Spinal cord (tissue), 10 donors: ENCODE measurements around the gene ADCY7. TPM values are rescaled to one million over a fixed set of nuclear protein-coding genes. Genes with fewer than 3 reads are reported as not detected.

Experiments
- DNase-seq, 6 donors: peaks; one replicate each; pipeline versions ENCODE4 v3.0.0 to v3.0.0-alpha.2; 2013 to 2015; ENCODE audit warnings: low spot score in 6 of 6, low read depth in 4 of 6
- H3K27ac ChIP-seq: one replicate; pipeline ENCODE4 v1.5.1; 2013; ENCODE audit warnings: low read depth, low read length, control low read depth
- H3K27me3 ChIP-seq: one replicate; pipeline ENCODE4 v1.6.1; 2013; ENCODE audit warnings: low read length; ENCODE audit not compliant: control insufficient read depth, insufficient read depth
- H3K36me3 ChIP-seq: one replicate; pipeline ENCODE4 v1.6.1; 2013; ENCODE audit warnings: low read length; ENCODE audit not compliant: control insufficient read depth, insufficient read depth
- H3K4me1 ChIP-seq: one replicate; pipeline ENCODE4 v1.6.1; 2013; ENCODE audit warnings: low read length; ENCODE audit not compliant: control insufficient read depth, insufficient read depth
- H3K4me3 ChIP-seq: one replicate; pipeline ENCODE4 v1.5.1; 2013; ENCODE audit warnings: low read depth, low read length, control low read depth
- H3K9me3 ChIP-seq: one replicate; pipeline ENCODE4 v1.6.1; 2013; ENCODE audit warnings: low read length; ENCODE audit not compliant: control insufficient read depth, insufficient read depth
- WGBS: methylation state at CpG from one replicate; pipeline ENCODE4 v1.1.5; 2013; ENCODE audit warnings: missing lambda C conversion rate; ENCODE audit not compliant: insufficient coverage; 5-methylcytosine and 5-hydroxymethylcytosine counted together
- polyA plus RNA-seq, 2 donors: library from polyadenylated mRNA; unstranded; fragments of 120-200 nt; gene quantifications; one replicate each; pipeline ENCODE4 v1.2.1, GENCODE V29; 2013; ENCODE audit not compliant: insufficient read length in 2 of 2
- total RNA-seq, 2 donors: library from RNA; depleted of rRNA in 1 of 2; stranded (reverse); fragments of 120-200 nt in 1 of 2; fragments of >200 nt in 1 of 2; gene quantifications; one replicate each; pipeline versions ENCODE4 v1.2.3 to v1.2.4, GENCODE V29; 2013 to 2014
- donor health status: healthy.

Gene ADCY7
- total and polyA plus RNA-seq, 4 donors: 12.4 to 26.0 (median 16.3) TPM

- Histone ChIP-seq H3K36me3 (peaks cover 47% of the 10 kb centered on the region), H3K9me3 (no peaks in the 10 kb centered on the region), H3K4me3 (no peak overlapping the region), H3K27me3 (no peaks in the 10 kb centered on the region), H3K4me1 (peaks cover 13% of the 10 kb centered on the region), H3K27ac (no peak overlapping the region)
- DNase-seq: peak in 1 of 6 donors; percentile 29
- WGBS: 56% methylated on average over 15 of the region's 15 CpGs
Measured at GRCh38 chr16:50309527-50310307, 43.4 kb downstream of the ADCY7 start.

- no peak for DNase-seq
- Histone ChIP-seq H3K27me3 (no peaks in the 10 kb centered on the region), H3K27ac (no peak overlapping the region), H3K4me1 (peaks cover 21% of the 10 kb centered on the region), H3K4me3 (no peak overlapping the region), H3K9me3 (no peaks in the 10 kb centered on the region), H3K36me3 (peaks cover 48% of the 10 kb centered on the region)
- 87% methylated on average over 17 of the region's 18 CpGs for WGBS
Measured at GRCh38 chr16:50310308-50311133, 44.2 kb downstream of the ADCY7 start.

DNA sequence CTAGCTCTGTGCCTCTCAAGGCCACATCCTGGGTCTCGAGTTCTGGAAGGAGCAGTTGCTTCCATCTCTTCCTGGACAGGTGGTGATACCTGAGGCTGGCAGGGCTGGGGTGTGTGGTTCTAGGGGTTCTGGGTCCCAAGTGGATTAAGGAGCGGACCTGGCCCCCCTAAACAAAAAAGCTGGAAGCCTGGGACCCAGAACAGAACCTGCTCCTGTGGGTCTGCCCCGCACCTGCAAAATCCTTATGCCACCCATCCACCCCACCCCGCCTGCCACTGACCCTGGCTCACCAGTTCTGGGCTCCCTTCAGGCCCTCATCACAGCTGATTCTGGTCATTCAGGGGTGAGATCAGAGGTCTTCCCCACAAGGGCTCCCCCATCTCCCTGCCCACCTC is 44.8 kb downstream of the ADCY7 start:
- WGBS: 97% methylated on average over 4 of the region's 4 CpGs
- Histone ChIP-seq H3K4me1 (peaks cover 26% of the 10 kb centered on the region), H3K9me3 (no peaks in the 10 kb centered on the region), H3K36me3 (peaks cover 48% of the 10 kb centered on the region), H3K4me3 (no peak overlapping the region), H3K27ac (no peak overlapping the region), H3K27me3 (no peaks in the 10 kb centered on the region)
- no peak for DNase-seq

DNA sequence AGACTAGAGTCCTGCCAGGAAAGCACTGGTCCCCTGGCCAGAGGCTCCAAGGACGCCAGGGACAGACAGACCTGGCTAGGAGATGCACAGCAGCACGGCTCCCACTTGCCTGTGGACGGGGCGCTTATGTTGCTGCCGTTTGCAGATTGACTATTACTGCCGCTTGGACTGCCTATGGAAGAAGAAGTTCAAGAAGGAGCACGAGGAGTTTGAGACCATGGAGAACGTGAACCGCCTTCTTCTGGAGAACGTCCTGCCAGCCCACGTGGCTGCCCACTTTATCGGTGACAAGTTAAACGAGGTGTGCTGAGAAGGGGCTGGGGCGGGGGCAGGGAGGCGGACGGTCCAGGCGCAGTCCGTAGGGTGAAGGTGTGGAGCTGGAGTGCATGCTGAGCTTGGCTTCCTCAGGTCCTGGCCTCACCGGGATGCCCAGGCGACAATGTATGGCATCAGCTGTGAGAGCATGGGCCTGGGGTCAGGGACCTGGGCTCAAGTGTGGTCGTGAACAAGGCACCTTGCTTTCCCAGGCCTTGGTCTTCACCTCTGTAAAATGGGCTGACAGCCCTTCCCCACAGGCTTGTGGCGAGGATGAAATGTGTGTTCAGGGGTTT is 45.6 kb downstream of the ADCY7 start:
- 91% methylated on average over 21 of the region's 22 CpGs for WGBS
- Histone ChIP-seq H3K36me3 (peaks cover 53% of the 10 kb centered on the region), H3K9me3 (no peaks in the 10 kb centered on the region), H3K4me1 (peaks cover 31% of the 10 kb centered on the region), H3K4me3 (no peak overlapping the region), H3K27ac (no peak overlapping the region), H3K27me3 (no peaks in the 10 kb centered on the region)
- DNase-seq: no peak

GRCh38 chr16:50313596-50314478 is 47.5 kb downstream of the ADCY7 start:
- WGBS: 93% methylated on average over 30 of the region's 31 CpGs

DNA sequence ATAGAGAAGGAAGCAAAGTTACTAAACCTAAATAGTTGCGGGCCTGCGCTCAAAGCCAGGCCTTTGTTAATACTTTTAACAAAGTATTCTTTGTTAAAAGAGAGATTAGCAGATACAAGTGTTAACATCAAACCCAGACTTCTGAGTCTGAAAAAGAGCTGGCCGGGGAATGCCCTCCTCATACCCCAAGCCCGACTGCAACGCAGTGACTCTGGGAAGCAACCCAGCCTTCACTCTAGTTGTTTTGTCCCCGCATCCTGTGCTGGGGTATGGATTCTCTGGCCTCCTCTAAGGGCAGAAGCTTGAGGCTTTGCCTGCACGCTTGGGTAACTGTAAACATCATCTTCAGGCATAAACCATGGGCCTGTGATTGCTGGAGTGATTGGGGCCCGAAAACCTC is 48.3 kb downstream of the ADCY7 start:
- WGBS: 78% methylated on average over 6 of the region's 8 CpGs
- peaks cover 45% of the 10 kb centered on the region for H3K36me3 ChIP-seq
- H3K27me3 ChIP-seq: no peaks in the 10 kb centered on the region
- peaks cover 24% of the 10 kb centered on the region for H3K4me1 ChIP-seq
- no peak overlapping the region for H3K4me3 ChIP-seq
- H3K9me3 ChIP-seq: no peaks in the 10 kb centered on the region
- DNase-seq: no peak
- no peak overlapping the region for H3K27ac ChIP-seq

More at GRCh38 chr16:50313596-50314478, 47.5 kb downstream of the ADCY7 start:
- H3K9me3 ChIP-seq: no peaks in the 10 kb centered on the region
- peaks cover 31% of the 10 kb centered on the region for H3K4me1 ChIP-seq
- H3K27me3 ChIP-seq: no peaks in the 10 kb centered on the region
- no peak overlapping the region for H3K4me3 ChIP-seq
- no peak for DNase-seq
- H3K36me3 ChIP-seq: peaks cover 50% of the 10 kb centered on the region
- H3K27ac ChIP-seq: no peak overlapping the region

- H3K27me3 ChIP-seq: no peaks in the 10 kb centered on the region
- WGBS: 70% methylated on average over 15 of the region's 15 CpGs
- DNase-seq: peak in 2 of 6 donors; percentile 50 to 55
- no peak overlapping the region for H3K27ac ChIP-seq
- H3K4me1 ChIP-seq: peaks cover 17% of the 10 kb centered on the region
- H3K9me3 ChIP-seq: no peaks in the 10 kb centered on the region
- H3K36me3 ChIP-seq: peaks cover 49% of the 10 kb centered on the region
- H3K4me3 ChIP-seq: no peak overlapping the region
Measured at GRCh38 chr16:50315346-50315997, 49.1 kb downstream of the ADCY7 start.

GRCh38 chr16:50316102-50316847 is 49.9 kb downstream of the ADCY7 start:
- Histone ChIP-seq H3K4me1 (peaks cover 17% of the 10 kb centered on the region), H3K9me3 (no peaks in the 10 kb centered on the region), H3K4me3 (no peak overlapping the region), H3K36me3 (peaks cover 54% of the 10 kb centered on the region), H3K27me3 (no peaks in the 10 kb centered on the region), H3K27ac (no peak overlapping the region)
- 80% methylated on average over 11 of the region's 12 CpGs for WGBS
- no peak for DNase-seq
